ENCODE measurements around the gene TACC3.

TACC3 gene

GRCh38 chr4:1746265-1746691 is 25.0 kb downstream of the TACC3 start:
- DNase-seq (ENCODE audit: low read depth in 2 of 2): peak; percentile 58 to 82

DNA sequence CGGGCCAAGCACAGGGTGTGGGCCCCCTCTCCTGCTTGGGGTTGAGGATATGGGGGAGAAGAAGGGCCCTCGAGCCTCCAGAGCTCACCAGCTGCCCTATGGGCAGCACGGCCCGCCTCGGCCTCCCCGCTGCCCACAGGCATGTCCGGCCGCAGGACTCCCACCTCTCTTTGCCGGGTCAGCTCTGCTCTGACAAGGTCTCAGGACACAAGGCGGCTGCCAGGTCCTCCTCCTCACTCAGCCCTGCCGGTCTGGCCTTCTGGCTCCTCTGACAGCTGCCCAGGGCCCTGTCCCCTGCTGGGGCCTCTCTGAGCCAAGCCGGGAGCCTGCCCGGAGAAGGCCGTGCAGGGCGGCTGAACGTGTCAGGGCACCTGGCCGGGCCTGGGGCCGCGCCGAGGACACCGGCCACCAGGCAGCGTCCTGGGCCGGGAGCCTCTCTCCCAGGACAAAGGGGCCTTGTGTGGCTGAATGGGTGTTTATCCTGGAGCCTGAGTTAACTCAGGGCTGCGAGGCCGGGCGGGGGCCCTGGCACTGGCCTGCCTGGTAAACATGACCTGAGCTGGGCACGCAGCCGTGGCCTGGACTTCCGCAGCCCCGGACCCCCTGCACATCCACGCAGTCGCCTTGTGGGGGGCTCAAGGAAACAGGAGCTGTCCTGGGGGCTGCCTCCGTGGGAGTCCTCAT is 25.7 kb downstream of the TACC3 start:
- no peak for DNase-seq (ENCODE audit: low read depth in 2 of 2)

DNA sequence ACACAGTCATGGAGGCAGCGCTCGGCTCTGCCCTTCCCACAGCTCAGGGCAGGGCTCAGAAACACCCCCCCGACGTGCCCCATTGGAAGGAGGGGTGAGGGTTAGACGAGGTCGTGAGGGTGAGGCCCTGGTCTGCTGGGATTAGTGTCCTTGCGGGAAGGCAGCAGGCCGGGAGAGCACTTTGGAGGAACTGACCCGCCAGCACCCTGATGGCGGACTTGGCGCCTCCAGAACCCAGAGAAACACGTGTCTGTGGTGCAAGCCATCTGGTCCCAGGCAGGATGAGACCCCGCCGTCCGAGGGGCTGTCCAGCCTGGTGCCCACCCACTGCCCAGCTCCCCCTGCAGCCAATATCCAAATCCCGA is 26.3 kb downstream of the TACC3 start:
- no peak for DNase-seq (ENCODE audit: low read depth in 2 of 2)

- peak; percentile 53 to 83 for DNase-seq (ENCODE audit: low read depth in 2 of 2)
These were observed 27.2 kb downstream of the TACC3 start for GRCh38 chr4:1748465-1748995.

DNA sequence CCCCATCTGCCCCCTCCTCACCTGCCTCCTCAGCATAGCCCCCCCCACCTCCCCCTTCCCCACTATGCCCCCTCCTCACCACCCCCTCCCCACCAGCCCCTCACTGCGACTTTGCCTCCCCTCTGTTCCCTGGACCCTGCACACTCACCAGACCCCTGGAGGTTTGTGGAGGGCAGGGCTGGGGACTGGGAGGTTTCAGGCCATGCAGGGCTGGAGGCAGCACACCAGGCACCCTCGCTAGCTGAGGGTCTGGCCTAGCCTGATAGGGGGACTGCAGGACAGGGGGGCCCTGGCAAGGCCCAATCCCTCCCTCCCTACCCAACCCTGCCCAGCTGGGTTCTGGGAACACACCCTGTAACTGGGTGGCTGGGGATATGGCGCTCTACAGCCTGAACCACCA is 28.0 kb downstream of the TACC3 start:
- DNase-seq (ENCODE audit: low read depth in 2 of 2): no peak

DNA sequence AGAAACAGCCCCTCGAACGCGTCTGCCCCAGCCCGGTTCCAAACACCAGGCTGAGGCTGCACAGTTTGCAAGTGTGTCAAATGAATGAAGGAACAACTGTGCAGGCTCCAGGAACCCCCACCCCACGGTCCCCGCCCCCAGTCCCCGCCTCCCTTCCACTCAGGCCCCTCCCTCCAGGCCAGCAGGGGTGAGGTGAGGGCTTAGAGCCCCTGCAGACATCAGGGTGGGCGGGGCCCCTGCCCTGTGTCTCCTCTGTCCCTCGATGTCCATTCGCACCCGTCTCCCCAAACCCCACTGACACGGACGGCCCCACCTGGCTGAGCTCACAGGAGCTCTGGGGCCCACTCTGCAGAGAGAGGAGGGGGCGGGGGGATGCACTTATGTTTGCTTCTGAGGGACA is 28.5 kb downstream of the TACC3 start:
- no peak for DNase-seq (ENCODE audit: low read depth in 2 of 2)

DNA sequence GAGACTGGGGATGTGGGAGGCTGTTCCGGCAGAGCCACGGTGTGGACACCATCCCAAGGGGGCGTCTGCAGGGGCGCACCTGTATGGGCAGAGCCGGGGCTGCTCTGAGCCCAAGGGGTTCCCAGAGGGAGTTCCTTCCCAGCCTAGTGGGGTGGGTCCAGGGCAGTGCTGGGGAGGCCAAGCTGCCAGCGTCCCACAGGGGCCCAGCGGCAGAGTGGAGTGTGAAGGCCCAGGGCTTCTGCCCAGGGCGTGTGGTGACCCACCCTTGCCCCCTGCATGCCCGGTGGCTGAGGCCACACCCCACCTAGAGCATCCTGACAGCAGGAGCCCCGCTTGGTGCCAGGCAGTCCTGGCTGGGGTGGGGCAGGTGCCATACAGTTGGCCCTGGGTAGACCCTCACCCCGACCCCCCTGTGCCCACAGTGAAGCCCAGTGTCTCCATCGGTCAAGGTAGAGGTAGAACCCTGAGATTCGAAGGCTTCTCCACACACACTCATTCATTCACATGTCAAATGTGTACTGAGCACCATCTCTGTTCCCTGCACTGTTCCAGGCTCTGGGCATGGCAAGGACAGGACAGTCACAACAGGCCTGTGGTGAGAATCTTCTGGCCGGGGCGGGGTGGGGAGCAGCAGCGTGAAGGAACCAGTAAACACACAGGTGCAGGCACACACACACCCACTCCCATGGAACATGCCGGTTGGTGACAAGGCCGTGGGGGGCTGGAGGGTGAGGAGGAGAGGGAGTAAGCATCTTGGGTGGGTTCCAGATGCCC is 29.2 kb downstream of the TACC3 start:
- DNase-seq (ENCODE audit: low read depth in 2 of 2): no peak

- DNase-seq (ENCODE audit: low read depth in 2 of 2): no peak
These were observed 30.0 kb downstream of the TACC3 start for GRCh38 chr4:1751155-1751918.

DNA sequence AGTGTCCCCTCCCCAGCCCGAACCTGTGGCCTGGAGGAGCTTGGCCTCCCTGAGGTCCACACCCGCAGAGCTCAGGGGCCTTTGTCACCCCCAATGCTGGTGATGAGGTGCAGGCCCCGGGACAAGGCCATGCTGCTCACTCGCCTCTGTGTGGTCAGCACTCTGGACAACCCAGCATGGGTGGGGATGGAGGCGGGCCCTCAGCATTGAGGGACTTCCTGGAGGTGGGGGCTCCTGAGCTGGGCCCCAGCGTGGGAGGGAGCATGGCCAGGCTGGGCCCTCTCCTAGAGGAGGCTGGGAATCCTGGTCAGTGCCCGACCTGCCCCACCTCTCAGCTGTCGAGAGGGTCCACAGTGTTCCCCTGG is 30.6 kb downstream of the TACC3 start:
- DNase-seq (ENCODE audit: low read depth in 2 of 2): no peak

- peak in 1 of 2 experiments; percentile 30 for DNase-seq (ENCODE audit: low read depth in 2 of 2)
These were observed 31.1 kb downstream of the TACC3 start for GRCh38 chr4:1752284-1753041.

DNA sequence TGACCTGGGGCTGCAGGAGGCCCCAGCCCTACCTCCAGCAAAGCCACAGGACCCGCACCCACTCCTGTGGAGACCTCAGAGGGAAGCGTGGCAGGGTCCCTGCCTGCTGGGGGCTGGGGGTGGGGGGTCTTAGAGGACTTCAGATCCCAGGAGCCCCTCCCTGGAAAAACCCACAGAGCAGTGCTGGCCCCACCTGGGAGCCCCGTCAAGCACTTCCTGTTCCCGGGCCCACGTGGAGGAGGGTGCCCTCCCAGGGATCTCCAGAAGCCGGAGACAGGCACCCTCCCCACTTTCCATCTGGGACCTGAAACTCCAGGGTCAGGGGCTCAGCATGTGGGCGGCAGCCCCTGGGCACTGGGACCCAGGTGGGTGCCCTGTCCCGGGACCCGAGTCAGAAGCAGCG is 32.0 kb downstream of the TACC3 start:
- no peak for DNase-seq (ENCODE audit: low read depth in 2 of 2)

DNA sequence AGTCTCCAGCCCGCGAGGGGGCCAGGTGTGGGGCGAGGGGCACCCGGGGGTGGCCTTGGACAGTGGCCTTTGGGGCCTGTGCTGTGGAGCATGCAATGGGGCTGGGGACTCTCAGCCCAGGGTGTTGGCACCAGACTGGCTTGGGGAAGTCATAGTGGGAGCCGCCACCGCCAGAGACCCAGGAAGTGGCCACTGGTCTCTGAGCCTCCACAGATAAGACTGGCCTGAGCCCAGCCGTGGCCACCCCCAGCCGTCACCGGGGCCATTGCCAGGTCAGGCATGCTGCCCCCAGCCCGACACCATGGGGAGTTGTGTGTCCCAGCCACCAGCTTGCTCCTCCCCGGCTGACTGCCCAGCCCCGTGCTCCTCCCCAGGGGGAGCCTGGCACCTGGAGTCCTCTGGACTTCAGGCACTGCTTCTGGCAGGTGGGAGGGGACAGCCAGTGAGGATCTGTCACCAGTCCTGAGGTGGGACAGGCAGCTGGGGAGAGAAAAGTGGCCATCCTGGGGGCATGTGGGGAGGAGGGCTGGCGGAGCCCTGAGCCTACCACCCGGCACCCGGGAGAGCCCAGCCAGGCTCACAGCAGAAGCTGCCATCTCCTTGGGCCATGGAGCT is 32.5 kb downstream of the TACC3 start:
- no peak for DNase-seq (ENCODE audit: low read depth in 2 of 2)

GRCh38 chr4:1754336-1754735 is 33.0 kb downstream of the TACC3 start:
- no peak for DNase-seq (ENCODE audit: low read depth in 2 of 2)

- no peak for DNase-seq (ENCODE audit: low read depth in 2 of 2)
These were observed 34.0 kb downstream of the TACC3 start for GRCh38 chr4:1755297-1755696.

DNA sequence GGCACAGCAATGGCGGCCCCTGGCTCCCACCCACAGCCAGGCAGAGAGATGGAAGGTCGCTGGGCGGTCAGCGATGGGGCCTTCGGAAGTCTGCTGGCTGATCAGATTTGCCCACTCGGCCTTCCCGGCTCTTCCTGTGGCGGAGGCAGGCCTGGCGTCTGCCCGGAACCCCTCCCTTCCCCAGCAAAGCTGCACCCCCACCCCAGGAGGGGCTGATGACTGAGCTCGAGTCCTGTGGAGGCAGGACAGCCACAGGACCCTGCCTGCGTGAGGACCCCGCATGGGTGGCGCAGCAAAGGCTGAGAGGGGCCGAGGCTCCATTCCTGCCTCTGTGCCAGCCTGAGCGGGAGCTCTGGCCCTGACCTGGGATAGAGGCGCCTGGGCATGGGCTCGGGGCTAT is 34.8 kb downstream of the TACC3 start:
- no peak for DNase-seq (ENCODE audit: low read depth in 2 of 2)

DNA sequence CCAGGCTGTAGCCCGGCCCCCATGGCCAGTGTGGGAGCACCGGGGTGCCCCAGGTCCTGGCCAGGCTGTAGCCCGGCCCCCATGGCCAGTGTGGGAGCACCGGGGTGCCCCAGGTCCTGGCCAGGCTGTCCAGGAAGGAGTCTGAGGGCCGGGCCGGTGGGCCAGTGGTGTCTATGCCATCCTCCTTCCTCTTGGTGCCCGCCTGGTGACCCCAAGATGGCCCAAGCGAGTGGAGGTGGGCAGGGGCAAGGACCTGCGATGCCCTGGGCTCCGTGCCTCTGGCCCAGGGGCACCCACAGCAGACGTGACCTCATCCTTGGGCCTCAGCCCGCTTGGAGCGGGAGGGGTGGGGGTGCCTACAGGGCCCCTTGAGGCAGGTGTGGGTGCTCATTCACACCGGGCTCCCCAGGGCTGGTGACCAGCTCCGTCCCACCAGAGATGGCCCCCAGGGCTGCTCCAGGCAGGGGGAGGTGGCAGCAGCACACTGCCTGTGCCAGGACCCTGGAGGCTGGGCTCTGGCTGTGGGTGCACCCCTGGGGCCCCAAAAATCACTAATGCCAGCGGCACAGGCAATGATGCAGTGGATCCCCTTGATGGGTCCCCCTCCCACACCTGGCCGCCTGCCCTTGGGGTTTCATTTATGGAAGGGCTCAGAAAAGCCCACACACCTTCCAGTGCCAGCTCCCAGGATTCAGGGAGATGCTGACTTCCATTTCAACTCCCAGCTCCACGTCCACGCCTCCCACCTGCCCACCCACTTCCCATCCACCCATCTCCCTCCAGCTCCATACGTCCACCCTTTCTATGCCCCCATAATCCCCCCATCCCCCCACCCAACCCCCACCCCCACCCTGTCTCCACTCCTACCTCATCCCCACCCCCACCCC is 35.8 kb downstream of the TACC3 start:
- DNase-seq (ENCODE audit: low read depth in 2 of 2): no peak

DNA sequence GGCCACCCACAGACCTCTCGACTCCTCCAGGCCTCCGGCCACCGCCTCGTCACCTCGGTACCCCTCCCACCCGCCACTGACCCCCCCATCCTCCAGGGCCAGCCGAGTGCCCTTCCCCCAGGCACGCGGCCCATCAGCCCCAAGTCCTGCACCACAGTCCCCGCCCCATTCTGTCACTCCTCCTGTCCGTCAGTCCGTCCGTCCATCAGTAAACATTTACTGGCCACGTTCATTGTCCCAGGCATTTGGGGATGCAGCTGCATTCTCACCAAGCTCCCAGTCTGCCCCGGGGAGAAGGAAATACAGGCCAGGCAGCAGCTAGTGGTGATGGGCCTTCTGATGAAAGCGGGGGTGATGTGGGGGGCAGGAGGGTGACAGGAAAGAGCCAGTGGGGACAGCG is 36.5 kb downstream of the TACC3 start:
- no peak for DNase-seq (ENCODE audit: low read depth in 2 of 2)

- DNase-seq (ENCODE audit: low read depth in 2 of 2): no peak
These were observed 37.2 kb downstream of the TACC3 start for GRCh38 chr4:1758306-1759121.

GRCh38 chr4:1759170-1759817 is 38.0 kb downstream of the TACC3 start:
- DNase-seq (ENCODE audit: low read depth in 2 of 2): no peak

Measured in stimulated activated CD4-positive, alpha-beta T cell treated with anti-CD3 and anti-CD28 coated beads, Interleukin-12 subunit alpha, Interleukin-12 subunit beta, amount 100 ng/mL, for 24 hours (primary cell).